Measurements from ENCODE around the gene DNM1L. TPM values are rescaled to one million over a fixed set of nuclear protein-coding genes. Genes with fewer than 3 reads are reported as not detected.

DNM1L gene
- total RNA-seq, 2 donors from 2014 or later, result 45.0 to 55.6 TPM

DNA sequence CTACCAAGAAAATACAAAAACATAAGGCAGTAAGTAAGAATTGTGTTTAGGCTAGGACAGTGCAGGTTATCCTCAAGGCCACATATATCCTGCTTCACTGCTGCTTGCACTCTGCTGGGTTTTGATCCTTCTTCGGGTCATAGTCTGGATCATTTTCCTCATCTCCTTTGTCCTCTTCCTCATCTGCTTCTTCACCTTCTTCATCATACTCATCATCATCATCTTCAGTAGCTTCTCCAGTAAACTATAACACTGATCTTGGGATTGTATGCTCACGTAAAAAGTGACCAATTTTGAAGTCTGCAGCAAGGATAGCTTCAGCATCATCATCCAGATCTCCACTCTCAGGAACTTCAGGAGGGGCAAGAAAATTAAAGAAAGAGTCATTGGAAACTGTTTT, 47.2 kb downstream of the DNM1L start:
- intact Hi-C loops (cut with DNase I), result no loop called here
- no peak overlapping the region for H3K27ac ChIP-seq
- no peaks in the 10 kb centered on the region for H3K4me1 ChIP-seq
- H3K4me3 ChIP-seq, result no peak overlapping the region
- TF ChIP-seq CTCF (IDR thresholded peaks at IDR 0.05), result no peak
- no peaks in the 10 kb centered on the region for H3K27me3 ChIP-seq
- H3K9me3 ChIP-seq, result no peaks in the 10 kb centered on the region
- H3K36me3 ChIP-seq, result no peaks in the 10 kb centered on the region
- H3K9ac ChIP-seq (ENCODE audit: low read depth in 2 of 2, low read length in 2 of 2), result no peak overlapping the region
- no peak for DNase-seq

DNA sequence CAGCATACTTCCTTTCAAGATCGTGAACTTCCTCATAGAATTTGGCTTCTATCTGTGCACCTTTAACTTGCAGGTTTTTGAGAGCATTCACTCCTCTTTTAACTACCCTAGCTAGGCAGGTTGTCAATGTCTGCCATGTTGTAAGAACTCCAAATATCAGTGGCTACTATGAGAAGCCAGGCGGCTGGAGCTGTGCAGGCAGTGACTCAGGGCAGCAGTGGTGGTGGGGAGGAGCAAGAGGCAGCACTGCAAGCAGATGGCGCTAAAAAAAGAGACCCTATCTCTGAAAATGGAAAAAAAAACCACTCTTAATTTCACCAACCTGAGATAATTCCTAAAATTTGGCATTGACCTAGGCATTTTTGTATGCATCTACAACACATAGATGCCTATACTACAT, 48.1 kb downstream of the DNM1L start:
- DNase-seq, result no peak
- intact Hi-C loops (cut with DNase I), result no loop called here
- peaks cover 3% of the 10 kb centered on the region for H3K36me3 ChIP-seq
- H3K27me3 ChIP-seq, result no peaks in the 10 kb centered on the region
- no peak overlapping the region for H3K4me3 ChIP-seq
- no peak overlapping the region for H3K9ac ChIP-seq (ENCODE audit: low read depth in 2 of 2, low read length in 2 of 2)
- H3K9me3 ChIP-seq, result no peaks in the 10 kb centered on the region
- H3K27ac ChIP-seq, result no peak overlapping the region
- no peaks in the 10 kb centered on the region for H3K4me1 ChIP-seq
- no peak for TF ChIP-seq CTCF (IDR thresholded peaks at IDR 0.05)

- DNase-seq, result no peak
- H3K27ac ChIP-seq, result no peak overlapping the region
- no peak overlapping the region for H3K4me3 ChIP-seq
- H3K36me3 ChIP-seq, result peaks cover 3% of the 10 kb centered on the region
- H3K9ac ChIP-seq (ENCODE audit: low read depth in 2 of 2, low read length in 2 of 2), result no peak overlapping the region
- intact Hi-C loops (cut with DNase I), result no loop called here
- H3K27me3 ChIP-seq, result no peaks in the 10 kb centered on the region
- no peak for TF ChIP-seq CTCF (IDR thresholded peaks at IDR 0.05)
- H3K4me1 ChIP-seq, result no peaks in the 10 kb centered on the region
- H3K9me3 ChIP-seq, result no peaks in the 10 kb centered on the region
These were observed 55.9 kb downstream of the DNM1L start for GRCh38 chr12:32734952-32735351.

- Histone ChIP-seq H3K36me3 (peaks cover 3% of the 10 kb centered on the region), H3K4me3 (no peak overlapping the region), H3K9me3 (no peaks in the 10 kb centered on the region), H3K4me1 (no peaks in the 10 kb centered on the region), H3K27me3 (no peaks in the 10 kb centered on the region), H3K27ac (no peak overlapping the region), H3K9ac (ENCODE audit: low read depth in 2 of 2, low read length in 2 of 2) (no peak overlapping the region)
- intact Hi-C loops (cut with DNase I), result no loop called here
- DNase-seq, result no peak
- no peak for TF ChIP-seq CTCF (IDR thresholded peaks at IDR 0.05)
These were observed 57.3 kb downstream of the DNM1L start for GRCh38 chr12:32736445-32736844.

- Histone ChIP-seq H3K4me3 (no peak overlapping the region), H3K27ac (no peak overlapping the region), H3K4me1 (no peaks in the 10 kb centered on the region), H3K9me3 (no peaks in the 10 kb centered on the region), H3K9ac (ENCODE audit: low read depth in 2 of 2, low read length in 2 of 2) (no peak overlapping the region), H3K27me3 (no peaks in the 10 kb centered on the region), H3K36me3 (no peaks in the 10 kb centered on the region)
- TF ChIP-seq CTCF (IDR thresholded peaks at IDR 0.05), result no peak
- intact Hi-C loops (cut with DNase I), result no loop called here
- DNase-seq, result no peak
These were observed 58.6 kb downstream of the DNM1L start for GRCh38 chr12:32737715-32738114.

DNA sequence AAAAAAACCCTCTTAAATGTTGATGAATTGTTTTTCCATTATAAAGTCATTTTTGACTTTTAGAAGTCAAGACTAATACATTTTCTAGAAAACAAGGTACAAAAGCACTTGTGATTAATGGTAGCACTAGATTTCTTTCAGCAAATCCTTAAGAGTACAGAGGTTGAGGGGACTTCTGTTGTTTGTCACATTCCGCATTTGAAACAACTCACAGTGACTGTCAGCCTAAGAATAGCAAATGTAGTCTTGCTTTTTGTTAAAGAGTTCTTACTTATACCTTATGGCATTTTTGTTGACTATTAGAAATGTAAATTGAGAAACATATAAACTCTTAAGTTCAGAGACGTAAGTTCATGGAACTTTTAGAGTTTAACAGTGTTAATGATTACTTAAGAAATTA, 60.2 kb downstream of the DNM1L start:
- no peak for TF ChIP-seq CTCF (IDR thresholded peaks at IDR 0.05)
- intact Hi-C loops (cut with DNase I), result no loop called here
- Histone ChIP-seq H3K9ac (ENCODE audit: low read depth in 2 of 2, low read length in 2 of 2) (no peak overlapping the region), H3K4me1 (no peaks in the 10 kb centered on the region), H3K27me3 (no peaks in the 10 kb centered on the region), H3K4me3 (no peak overlapping the region), H3K9me3 (no peaks in the 10 kb centered on the region), H3K27ac (no peak overlapping the region), H3K36me3 (no peaks in the 10 kb centered on the region)
- DNase-seq, result no peak

Measured in colonic mucosa (tissue), 4 donors.